ENCODE data around the gene ZBTB21. TPM values are rescaled to one million over a fixed set of nuclear protein-coding genes. Genes with fewer than 3 reads are reported as not detected.

Gene ZBTB21
- 6.2 and 8.7 TPM in 2 replicates for total RNA-seq

GRCh38 chr21:42009831-42010506 lies at the start of gene ZBTB21:
ZBTB21 (minus strand) TSS chr21:42010360; CDS start chr21:41994095, 16,265 bp downstream.

GRCh38 chr21:41953831-41954653 lies 56.1 kb downstream of the ZBTB21 start, which contains the start of gene C2CD2:
C2CD2 (minus strand) TSS chr21:41954018; CDS start chr21:41953648, 370 bp downstream.

Other genes with a start within 250 kb of the ZBTB21 start
- 12.1 and 14.2 TPM in 2 replicates for gene RIPK4, start 243.3 kb downstream of the ZBTB21 start, total RNA-seq
- gene PRDM15, start 131.0 kb downstream of the ZBTB21 start, total RNA-seq: 3.7 and 5.1 TPM in 2 replicates
- 9.1 and 25.4 TPM in 2 replicates for gene C2CD2, start 56.3 kb downstream of the ZBTB21 start, total RNA-seq
- not detected in 2 replicates for gene UMODL1, start 61.0 kb upstream of the ZBTB21 start, total RNA-seq
- gene ABCG1, start 208.8 kb upstream of the ZBTB21 start, total RNA-seq: 2.9 TPM in 1 of 2 replicates, not detected in the other

Measured in mesangial cell (primary cell).